Uterus (tissue), 2 donors: ENCODE measurements around the gene ANP32A.

Experiments
- POLR2A ChIP-seq, 2 donors: fragments of 450-650 bp; IDR thresholded peaks; one replicate each; pipeline ENCODE4 v1.6.1; 2016; ENCODE audit warnings: antibody characterized with exemption in 2 of 2, mild to moderate bottlenecking in 1 of 2, moderate library complexity in 1 of 2
- TF ChIP-seq, protein P1 (sequence below), 4 experiments: fragments of 200-600 bp in 2 of 4; fragments of 450-650 bp in 2 of 4; sonication (generic) in 2 of 4; IDR thresholded peaks; one replicate each; pipeline ENCODE4 v1.5.1; 2016 to 2019; ENCODE audit warnings: antibody characterized with exemption in 4 of 4, mild to moderate bottlenecking in 2 of 4, moderate library complexity in 1 of 4

GRCh38 chr15:68797599-68798345, 22.9 kb downstream of the ANP32A start:
- TF ChIP-seq, protein P1, sequence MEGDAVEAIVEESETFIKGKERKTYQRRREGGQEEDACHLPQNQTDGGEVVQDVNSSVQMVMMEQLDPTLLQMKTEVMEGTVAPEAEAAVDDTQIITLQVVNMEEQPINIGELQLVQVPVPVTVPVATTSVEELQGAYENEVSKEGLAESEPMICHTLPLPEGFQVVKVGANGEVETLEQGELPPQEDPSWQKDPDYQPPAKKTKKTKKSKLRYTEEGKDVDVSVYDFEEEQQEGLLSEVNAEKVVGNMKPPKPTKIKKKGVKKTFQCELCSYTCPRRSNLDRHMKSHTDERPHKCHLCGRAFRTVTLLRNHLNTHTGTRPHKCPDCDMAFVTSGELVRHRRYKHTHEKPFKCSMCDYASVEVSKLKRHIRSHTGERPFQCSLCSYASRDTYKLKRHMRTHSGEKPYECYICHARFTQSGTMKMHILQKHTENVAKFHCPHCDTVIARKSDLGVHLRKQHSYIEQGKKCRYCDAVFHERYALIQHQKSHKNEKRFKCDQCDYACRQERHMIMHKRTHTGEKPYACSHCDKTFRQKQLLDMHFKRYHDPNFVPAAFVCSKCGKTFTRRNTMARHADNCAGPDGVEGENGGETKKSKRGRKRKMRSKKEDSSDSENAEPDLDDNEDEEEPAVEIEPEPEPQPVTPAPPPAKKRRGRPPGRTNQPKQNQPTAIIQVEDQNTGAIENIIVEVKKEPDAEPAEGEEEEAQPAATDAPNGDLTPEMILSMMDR (IDR thresholded peaks at IDR 0.05): no peak
- TF ChIP-seq POLR2A (IDR thresholded peaks at IDR 0.05): no peak
